MCF 10A (cell line): ENCODE data around the gene FER. TPM values are rescaled to one million over a fixed set of nuclear protein-coding genes. Genes with fewer than 3 reads are reported as not detected.

Experiments
- BruUV-seq: library from RNA; stranded (reverse); fragments of 400-500 nt; replicated peaks from 2 replicates; lab custom pipeline; 2021; lab: Mats Ljungman, UMichigan
- CTCF ChIA-PET: fragments of 300-600 bp; sonication (Branson Sonifier 250); formaldehyde crosslinking; extraction: SDS; loops from one replicate; lab custom pipeline; 2021; ENCODE audit warnings: antibody characterized with exemption, inconsistent platforms; lab: Yijun Ruan, JAX
- POLR2A ChIA-PET: fragments of 300-600, 350-650 bp; sonication (Branson Sonifier 250); formaldehyde crosslinking; extraction: SDS; loops from one replicate; lab custom pipeline; 2020; ENCODE audit warnings: antibody characterized with exemption, inconsistent platforms; lab: Yijun Ruan, JAX
- DNase-seq: peaks from one replicate; pipeline ENCODE4 v3.0.0-alpha.2; 2018; ENCODE audit not compliant: unreplicated experiment
- H3K27ac Mint-ChIP-seq: one replicate; pipeline ENCODE4 v1.8.0; 2022; ENCODE audit warnings: mild to moderate bottlenecking, low read depth, mixed read lengths; ENCODE audit not compliant: unreplicated experiment
- H3K27me3 Mint-ChIP-seq: one replicate; pipeline ENCODE4 v1.8.0; 2022; ENCODE audit warnings: mixed read lengths; ENCODE audit not compliant: insufficient read depth, unreplicated experiment
- H3K36me3 Mint-ChIP-seq: one replicate; pipeline ENCODE4 v1.8.0; 2022; ENCODE audit warnings: mild to moderate bottlenecking, moderate library complexity, mixed read lengths; ENCODE audit not compliant: insufficient read depth, unreplicated experiment
- H3K4me1 Mint-ChIP-seq: one replicate; pipeline ENCODE4 v1.8.0; 2022; ENCODE audit warnings: mixed read lengths; ENCODE audit not compliant: insufficient read depth, unreplicated experiment
- H3K4me3 Mint-ChIP-seq: one replicate; pipeline ENCODE4 v1.8.0; 2022; ENCODE audit warnings: mild to moderate bottlenecking, moderate library complexity, mixed read lengths; ENCODE audit not compliant: unreplicated experiment
- H3K9me3 Mint-ChIP-seq: one replicate; pipeline ENCODE4 v1.8.0; 2022; ENCODE audit warnings: mixed read lengths; ENCODE audit not compliant: unreplicated experiment
- intact Hi-C: fragments of 100-400 bp; cut with micrococcal nuclease; formaldehyde crosslinking; loops from 2 replicates; pipeline ENCODE4 v1.14.1; 2022
- total RNA-seq: library from RNA; stranded (reverse); gene quantifications from 2 replicates; pipeline ENCODE4 v1.2.3, GENCODE V29; 2022
- TF ChIP-seq, protein P1 (sequence below): fragments of 200-600 bp; IDR thresholded peaks from one replicate; pipeline ENCODE4 v1.8.0; 2022; ENCODE audit warnings: antibody characterized with exemption, mild to moderate bottlenecking; ENCODE audit not compliant: unreplicated experiment

Gene FER
- total RNA-seq, 1 experiment from 2014 or later = 71.1 TPM

DNA sequence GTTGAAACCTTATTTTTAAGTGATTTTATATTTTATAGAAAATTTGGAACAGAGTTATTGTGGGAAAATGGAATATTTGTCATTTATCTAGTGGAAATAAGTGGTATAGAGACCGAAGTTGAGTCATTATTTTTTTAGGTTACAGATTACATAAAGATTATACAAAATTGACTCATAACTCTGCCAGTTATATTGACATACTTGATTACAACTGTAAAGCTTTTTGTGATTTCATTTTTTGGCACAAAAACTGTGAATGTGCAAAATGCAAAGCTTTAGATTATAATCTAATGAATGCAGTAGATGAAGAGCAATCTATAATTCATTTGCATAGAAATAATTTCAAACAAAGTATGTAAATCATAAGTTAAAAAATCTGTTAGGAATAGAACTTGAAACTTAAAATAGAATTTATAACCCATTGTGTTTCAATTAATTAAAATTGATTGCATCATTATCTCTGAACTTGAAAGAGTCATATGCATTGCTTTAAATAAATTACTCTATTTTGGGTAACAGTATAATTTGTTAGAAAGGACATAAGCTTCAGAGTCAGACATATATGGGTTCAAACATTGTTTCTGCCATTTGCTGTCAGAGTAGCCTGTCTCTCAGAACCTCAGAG, 280.4 kb downstream of the FER start:
- no peak for DNase-seq
- intact Hi-C loops = no loop called here
- peaks cover 7% of the 10 kb centered on the region for H3K36me3 Mint-ChIP-seq
- POLR2A ChIA-PET = interaction anchor here (0.6 to 0.7 kb wide), 2 partner anchors 21 to 372 kb away, joined by 3 to 4 read pairs; no protein-coding TSS in a partner anchor
- no peaks in the 10 kb centered on the region for H3K27me3 Mint-ChIP-seq
- CTCF ChIA-PET = no interaction called here
- H3K4me1 Mint-ChIP-seq = no peaks in the 10 kb centered on the region
- no peak overlapping the region for H3K27ac Mint-ChIP-seq
- TF ChIP-seq, protein P1, sequence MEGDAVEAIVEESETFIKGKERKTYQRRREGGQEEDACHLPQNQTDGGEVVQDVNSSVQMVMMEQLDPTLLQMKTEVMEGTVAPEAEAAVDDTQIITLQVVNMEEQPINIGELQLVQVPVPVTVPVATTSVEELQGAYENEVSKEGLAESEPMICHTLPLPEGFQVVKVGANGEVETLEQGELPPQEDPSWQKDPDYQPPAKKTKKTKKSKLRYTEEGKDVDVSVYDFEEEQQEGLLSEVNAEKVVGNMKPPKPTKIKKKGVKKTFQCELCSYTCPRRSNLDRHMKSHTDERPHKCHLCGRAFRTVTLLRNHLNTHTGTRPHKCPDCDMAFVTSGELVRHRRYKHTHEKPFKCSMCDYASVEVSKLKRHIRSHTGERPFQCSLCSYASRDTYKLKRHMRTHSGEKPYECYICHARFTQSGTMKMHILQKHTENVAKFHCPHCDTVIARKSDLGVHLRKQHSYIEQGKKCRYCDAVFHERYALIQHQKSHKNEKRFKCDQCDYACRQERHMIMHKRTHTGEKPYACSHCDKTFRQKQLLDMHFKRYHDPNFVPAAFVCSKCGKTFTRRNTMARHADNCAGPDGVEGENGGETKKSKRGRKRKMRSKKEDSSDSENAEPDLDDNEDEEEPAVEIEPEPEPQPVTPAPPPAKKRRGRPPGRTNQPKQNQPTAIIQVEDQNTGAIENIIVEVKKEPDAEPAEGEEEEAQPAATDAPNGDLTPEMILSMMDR = no peak
- H3K9me3 Mint-ChIP-seq = no peaks in the 10 kb centered on the region
- no peak overlapping the region for H3K4me3 Mint-ChIP-seq
- no TSS peak for BruUV-seq

- DNase-seq = no peak
- ChIA-PET POLR2A (interaction anchor here (0.7 kb wide), 1 partner anchor 372 kb away, joined by 3 read pairs; no protein-coding TSS in a partner anchor), CTCF (no interaction called here)
- TF ChIP-seq, protein P1 = no peak
- Mint-ChIP-seq H3K27me3 (no peaks in the 10 kb centered on the region), H3K27ac (no peak overlapping the region), H3K4me3 (no peak overlapping the region), H3K36me3 (peaks cover 7% of the 10 kb centered on the region), H3K9me3 (no peaks in the 10 kb centered on the region), H3K4me1 (no peaks in the 10 kb centered on the region)
- no TSS peak for BruUV-seq
- intact Hi-C loops = no loop called here
Measured at GRCh38 chr5:109028608-109029299, 281.1 kb downstream of the FER start.

GRCh38 chr5:109029847-109030246, 282.1 kb downstream of the FER start:
- Mint-ChIP-seq H3K9me3 (no peaks in the 10 kb centered on the region), H3K36me3 (no peaks in the 10 kb centered on the region), H3K27me3 (no peaks in the 10 kb centered on the region), H3K27ac (no peak overlapping the region), H3K4me3 (no peak overlapping the region), H3K4me1 (no peaks in the 10 kb centered on the region)
- intact Hi-C loops = no loop called here
- DNase-seq = no peak
- CTCF ChIA-PET = no interaction called here
- POLR2A ChIA-PET = no interaction called here
- no TSS peak for BruUV-seq
- TF ChIP-seq, protein P1 = no peak

- CTCF ChIA-PET = no interaction called here
- Mint-ChIP-seq H3K9me3 (no peaks in the 10 kb centered on the region), H3K27me3 (no peaks in the 10 kb centered on the region), H3K36me3 (no peaks in the 10 kb centered on the region), H3K4me3 (no peak overlapping the region), H3K27ac (no peak overlapping the region), H3K4me1 (no peaks in the 10 kb centered on the region)
- TF ChIP-seq, protein P1 = no peak
- no peak for DNase-seq
- intact Hi-C loops = no loop called here
- POLR2A ChIA-PET = interaction anchor here (0.6 kb wide), 1 partner anchor 521 kb away, joined by 4 read pairs; no protein-coding TSS in a partner anchor
- BruUV-seq = no TSS peak
Measured at GRCh38 chr5:109030360-109031143, 282.9 kb downstream of the FER start.
